Ascending aorta (tissue), 2 donors: ENCODE data around the gene LARGE2. TPM values are rescaled to one million over a fixed set of nuclear protein-coding genes. Genes with fewer than 3 reads are reported as not detected.

Experiments used
- DNase-seq, 2 donors: peaks; one replicate each; pipeline ENCODE4 v3.0.0-alpha.2; 2019; ENCODE audit warnings: low spot score in 2 of 2
- H3K27ac ChIP-seq, 2 donors: fragments of 200-600 bp; sonication (generic); one replicate each; pipeline ENCODE4 v1.5.1; 2016 to 2017; ENCODE audit warnings: mild to moderate bottlenecking in 1 of 2
- H3K27me3 ChIP-seq: fragments of 200-600 bp; sonication (generic); one replicate; pipeline ENCODE4 v1.5.1; 2017
- H3K36me3 ChIP-seq, 2 donors: fragments of 200-600 bp; sonication (generic); one replicate each; pipeline ENCODE4 v1.5.1; 2016
- H3K4me1 ChIP-seq, 2 donors: fragments of 200-600 bp; sonication (generic); one replicate each; pipeline ENCODE4 v1.5.1; 2016 to 2017; ENCODE audit warnings: mild to moderate bottlenecking in 1 of 2
- H3K4me3 ChIP-seq, 2 donors: fragments of 200-600 bp; sonication (generic); one replicate each; pipeline ENCODE4 v1.5.1; 2016 to 2017; ENCODE audit warnings: mild to moderate bottlenecking in 1 of 2
- H3K9me3 ChIP-seq, 2 donors: fragments of 200-600 bp; sonication (generic); one replicate each; pipeline ENCODE4 v1.5.1; 2016
- CTCF ChIP-seq, 3 experiments: fragments of 200-600 bp in 2 of 3; fragments of 450-650 bp in 1 of 3; sonication (generic) in 2 of 3; IDR thresholded peaks; one replicate each; pipeline ENCODE4 v1.5.1; 2016 to 2019; ENCODE audit warnings: antibody characterized with exemption in 3 of 3, mild to moderate bottlenecking in 1 of 3, moderate library complexity in 1 of 3
- intact Hi-C: fragments of 100-400 bp; cut with DNase I; formaldehyde crosslinking; loops from one replicate; pipeline ENCODE4 v1.15.1; 2023
- total RNA-seq: library from RNA; depleted of rRNA; stranded (reverse); fragments of >200 nt; gene quantifications from one replicate; pipeline ENCODE4 v1.1.0, GENCODE V29; 2016

Gene LARGE2
- total RNA-seq, 1 donor from 2014 or later = not detected

DNA sequence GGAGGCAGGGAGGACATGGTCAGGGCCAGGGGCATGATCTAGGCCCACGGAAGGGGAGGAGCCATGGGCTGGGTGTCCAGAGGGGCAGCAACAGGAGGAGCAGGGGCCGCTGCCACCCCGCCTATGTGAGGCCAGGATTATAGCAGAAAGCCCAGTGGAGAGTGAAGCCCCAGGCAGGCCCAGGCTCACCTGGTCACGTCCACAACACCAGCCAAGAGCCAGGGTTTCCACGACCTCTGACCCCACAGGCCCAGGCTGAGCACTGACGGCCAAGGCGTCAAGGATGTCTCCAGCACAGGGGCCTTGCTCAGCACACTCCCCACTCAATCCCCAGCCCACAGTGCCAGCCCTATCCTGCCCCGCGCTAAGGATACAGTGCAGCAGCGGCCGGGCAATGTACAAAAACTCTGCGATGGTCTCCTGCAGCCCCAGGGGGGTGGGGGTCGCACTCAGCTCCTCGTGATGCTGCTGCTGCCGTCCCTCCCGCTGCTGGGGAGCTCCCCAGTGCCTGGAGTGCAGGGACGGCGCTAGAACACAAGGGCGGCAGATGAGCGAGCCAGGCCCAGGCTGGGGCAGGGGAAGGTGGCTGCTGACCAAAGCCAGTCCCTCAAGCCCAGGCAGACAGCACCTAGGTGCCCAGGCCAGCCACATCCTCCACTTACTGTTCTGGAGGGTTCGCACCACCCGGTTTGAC lies 8.4 kb upstream of the LARGE2 start:
- no peak for TF ChIP-seq CTCF (IDR thresholded peaks at IDR 0.05)

DNA sequence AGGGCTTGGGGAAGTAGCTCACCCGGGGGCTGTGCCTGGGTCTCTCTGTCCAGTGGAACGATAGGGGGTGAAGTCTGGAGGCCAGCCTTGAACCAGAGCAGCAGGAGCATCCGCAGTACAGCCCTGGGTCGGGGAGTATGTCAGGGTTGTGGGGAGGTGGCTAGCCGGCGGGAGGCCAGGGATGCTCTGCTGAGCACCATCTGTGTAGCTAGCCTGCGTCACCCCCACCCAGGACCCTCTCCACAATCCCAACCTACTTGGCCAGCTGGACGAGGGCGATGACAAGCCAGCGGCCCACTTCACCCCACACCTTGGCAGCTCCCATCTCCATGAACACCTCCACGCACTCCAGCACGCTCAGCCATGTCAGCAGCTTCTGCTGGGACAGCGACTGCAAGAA lies 7.0 kb upstream of the LARGE2 start:
- TF ChIP-seq CTCF (IDR thresholded peaks at IDR 0.05) = no peak
- Histone ChIP-seq H3K4me1 (peaks cover 0 to 9% of the 10 kb centered on the region in 2 donors), H3K27me3 (no peaks in the 10 kb centered on the region), H3K27ac (no peak overlapping the region), H3K36me3 (peaks cover 40 to 54% of the 10 kb centered on the region in 2 donors), H3K9me3 (no peaks in the 10 kb centered on the region), H3K4me3 (no peak overlapping the region)
- intact Hi-C loops = loop anchor here (5.0 kb wide), 4 partner anchors 108 to 1492 kb away; partner anchors contain the start of genes PHF21A, SLC35C1 and SLC39A13
- DNase-seq = no peak

More for the DNA sequence above, 8.4 kb upstream of the LARGE2 start:
- Histone ChIP-seq H3K4me1 (peaks cover 0 to 9% of the 10 kb centered on the region in 2 donors), H3K4me3 (no peak overlapping the region), H3K9me3 (no peaks in the 10 kb centered on the region), H3K27me3 (no peaks in the 10 kb centered on the region), H3K36me3 (peaks cover 52 to 66% of the 10 kb centered on the region in 2 donors), H3K27ac (no peak overlapping the region)
- intact Hi-C loops = no loop called here
- no peak for DNase-seq

DNA sequence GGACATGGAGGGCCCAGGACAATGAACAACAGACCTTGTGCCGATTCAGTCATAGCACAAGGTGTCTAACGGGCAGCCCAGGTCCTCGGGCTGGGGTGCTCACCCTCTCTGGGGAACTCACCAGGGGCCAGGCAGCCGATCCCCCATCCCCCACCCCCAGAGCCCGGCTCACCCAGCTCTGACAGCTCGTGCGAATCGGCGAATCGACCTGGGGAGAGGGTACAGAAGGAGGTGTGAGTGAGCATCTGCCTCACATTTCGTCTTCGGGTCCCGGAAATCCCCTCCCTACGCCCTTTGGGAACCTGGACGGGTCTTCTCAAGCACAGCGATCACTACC lies 5.2 kb upstream of the LARGE2 start:
- TF ChIP-seq CTCF (IDR thresholded peaks at IDR 0.05) = no peak
- peaks cover 6% of the 10 kb centered on the region for H3K27me3 ChIP-seq
- intact Hi-C loops = loop anchor here (5.0 kb wide), 4 partner anchors 110 to 1490 kb away; partner anchors contain the start of genes PHF21A, SLC35C1 and SLC39A13

GRCh38 chr11:45917623-45918330 lies 4.7 kb upstream of the LARGE2 start, which contains the start of gene PEX16:
PEX16 (minus strand) TSS chr11:45917877; CDS start chr11:45917811, 66 bp downstream.
- H3K36me3 ChIP-seq = peaks cover 19 to 33% of the 10 kb centered on the region in 2 donors
- H3K4me3 ChIP-seq = peak within 1 kb of the TSS; percentile 67 to 91
- peak within 1 kb of the TSS; percentile 90 to 91 for H3K27ac ChIP-seq
- H3K27me3 ChIP-seq = peaks cover 11% of the 10 kb centered on the region
- intact Hi-C loops = loop anchor here (1.0 to 5.0 kb wide), 7 partner anchors 18 to 1490 kb away; partner anchors contain the start of genes CRY2, PHF21A, SLC35C1 and SLC39A13
- H3K9me3 ChIP-seq = no peaks in the 10 kb centered on the region
- no peak for TF ChIP-seq CTCF (IDR thresholded peaks at IDR 0.05)
- H3K4me1 ChIP-seq = peaks cover 5 to 18% of the 10 kb centered on the region in 2 donors
- peak; percentile 93 to 99 for DNase-seq

More for the DNA sequence above, 5.2 kb upstream of the LARGE2 start:
- Histone ChIP-seq H3K9me3 (no peaks in the 10 kb centered on the region), H3K36me3 (peaks cover 22 to 37% of the 10 kb centered on the region in 2 donors), H3K4me1 (peaks cover under 1 to 12% of the 10 kb centered on the region in 2 donors), H3K27ac (peak overlapping the region; percentile 90 to 91), H3K4me3 (peak overlapping the region; percentile 67 to 91)
- no peak for DNase-seq

DNA sequence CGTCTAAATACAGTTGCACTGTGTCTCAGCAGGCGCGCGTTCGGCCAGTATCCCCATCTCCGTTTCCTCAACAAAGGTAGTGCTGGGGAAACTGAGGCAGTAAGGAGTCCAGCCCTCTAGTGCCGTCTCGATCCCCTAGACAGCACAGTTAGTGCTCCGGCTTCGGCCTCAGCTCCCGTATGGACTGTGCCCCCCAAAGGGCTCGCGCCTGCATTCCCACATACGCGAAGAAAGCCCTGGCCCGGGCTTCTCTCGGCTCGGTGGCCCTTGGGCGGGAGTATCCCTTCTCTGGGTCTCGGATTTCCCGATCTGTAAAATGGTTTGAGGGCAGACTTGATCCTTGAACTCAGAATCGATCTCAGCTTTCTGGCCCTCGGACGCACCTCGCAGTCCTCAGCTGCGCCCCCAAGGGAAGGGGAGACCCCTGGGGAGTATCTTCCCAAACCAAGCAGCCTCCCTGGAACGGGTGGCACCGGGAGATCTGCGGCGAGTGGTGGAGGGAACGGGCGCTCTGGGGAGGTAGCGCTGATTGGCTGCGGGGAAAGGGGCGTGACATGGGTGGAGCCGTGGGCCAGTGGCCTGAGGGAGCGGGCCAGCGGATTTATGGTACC lies 4.0 kb upstream of the LARGE2 start:
- Histone ChIP-seq H3K9me3 (no peaks in the 10 kb centered on the region), H3K4me3 (peak overlapping the region; percentile 67 to 91), H3K27ac (peak overlapping the region; percentile 90 to 91), H3K27me3 (peaks cover 17% of the 10 kb centered on the region), H3K36me3 (peaks cover 12 to 26% of the 10 kb centered on the region in 2 donors), H3K4me1 (peaks cover 11 to 21% of the 10 kb centered on the region in 2 donors)
- TF ChIP-seq CTCF (IDR thresholded peaks at IDR 0.05) = no peak
- intact Hi-C loops = loop anchor here (1.0 to 5.0 kb wide), 7 partner anchors 19 to 1489 kb away; partner anchors contain the start of genes CRY2, PHF21A, SLC35C1 and SLC39A13
- peak in 1 of 2 donors; percentile 89 for DNase-seq
